ENCODE results near the gene GPC6.

- TF ChIP-seq POLR2A (IDR thresholded peaks at IDR 0.05; ENCODE audit: low read depth, low read length) (no peak), POLR2AphosphoS5 (IDR thresholded peaks at IDR 0.05; ENCODE audit: low read depth, low read length) (no peak)
Observed at GRCh38 chr13:93955904-93956303, 729.3 kb downstream of the GPC6 start.
